NCI-H82 treated with DMSO at 0.1 percent for 48 hours (cell line): Measurements from ENCODE around the gene MOB1B.

ENCODE experiments used
- DNase-seq: peaks from one replicate; lab custom pipeline; 2025; ENCODE audit not compliant: unreplicated experiment; lab: John Stamatoyannopoulos, UW

The MOB1B gene

DNA sequence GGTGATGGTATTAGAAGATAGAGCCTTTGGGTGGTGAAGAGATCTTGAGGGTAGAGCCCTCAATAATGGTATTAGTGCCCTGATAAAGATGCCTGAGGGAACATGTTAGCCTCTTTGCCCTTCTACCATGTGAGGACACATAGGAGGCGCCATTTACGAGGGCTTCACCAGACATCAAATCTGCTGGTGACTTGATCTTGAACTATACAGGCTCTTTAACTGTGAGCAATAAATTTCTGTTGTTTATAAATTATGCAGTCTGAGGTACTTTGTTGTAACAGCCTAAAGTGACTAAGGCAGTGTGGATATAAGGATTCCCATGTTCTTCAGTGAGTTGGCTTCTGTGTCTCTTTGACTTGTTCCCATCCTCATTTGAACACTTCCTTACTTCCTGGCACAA is 11.8 kb downstream of the MOB1B start:
- no peak for DNase-seq

DNA sequence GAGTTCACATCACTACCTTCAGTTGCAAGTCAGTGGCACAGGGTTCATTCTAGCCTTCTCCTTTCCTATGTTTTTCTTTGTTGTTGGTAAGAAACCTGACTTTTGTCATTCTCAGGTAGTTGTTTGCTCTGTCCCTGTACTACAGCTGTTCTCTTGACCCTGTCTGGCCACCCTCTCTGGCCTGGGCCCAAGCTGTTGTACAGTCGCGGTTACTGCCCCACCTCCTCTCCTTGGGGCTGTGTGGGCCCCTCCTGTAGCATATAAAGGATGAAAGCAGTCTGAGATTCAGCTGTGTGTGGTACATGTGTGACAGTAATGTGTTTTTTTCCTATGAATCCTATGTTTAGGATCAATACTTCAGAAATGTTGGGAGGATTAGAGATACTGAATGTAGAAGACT is 12.5 kb downstream of the MOB1B start:
- no peak for DNase-seq

DNA sequence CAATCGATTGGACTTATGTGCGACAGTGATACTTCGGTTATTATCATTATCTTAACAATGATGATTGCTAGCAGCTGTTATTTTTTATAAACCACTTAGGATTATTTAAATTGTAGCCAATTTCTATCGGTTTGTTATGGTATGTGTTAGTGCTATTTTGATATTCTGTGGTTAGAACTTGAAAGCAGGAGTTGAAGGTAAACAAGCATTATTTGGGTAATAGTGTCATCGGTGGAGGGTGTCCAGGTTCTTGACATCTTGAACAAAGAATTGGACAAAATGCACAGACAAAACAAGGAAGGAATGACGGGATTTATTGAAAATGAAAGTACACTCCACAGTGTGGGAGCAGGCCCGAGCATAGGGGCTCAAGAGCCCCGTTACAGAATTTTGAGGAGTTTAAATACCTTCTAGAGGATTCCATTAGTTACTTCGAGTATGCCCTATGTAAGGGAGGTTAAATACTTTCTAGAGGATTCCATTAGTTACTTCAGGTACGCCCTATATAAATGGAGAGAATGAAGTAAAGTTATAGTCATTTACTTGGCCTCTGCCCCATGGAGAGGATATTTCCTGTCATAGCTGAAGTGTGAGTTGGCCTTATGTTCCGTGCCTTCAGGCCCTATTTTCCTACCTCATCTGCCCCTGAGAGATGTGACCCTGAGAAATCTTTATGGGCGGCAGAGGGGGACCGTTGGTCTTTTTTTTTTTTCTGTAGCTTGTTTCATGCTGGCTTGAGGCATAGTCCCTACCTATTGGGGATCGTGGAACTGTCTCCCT is 13.1 kb downstream of the MOB1B start:
- DNase-seq = no peak

DNA sequence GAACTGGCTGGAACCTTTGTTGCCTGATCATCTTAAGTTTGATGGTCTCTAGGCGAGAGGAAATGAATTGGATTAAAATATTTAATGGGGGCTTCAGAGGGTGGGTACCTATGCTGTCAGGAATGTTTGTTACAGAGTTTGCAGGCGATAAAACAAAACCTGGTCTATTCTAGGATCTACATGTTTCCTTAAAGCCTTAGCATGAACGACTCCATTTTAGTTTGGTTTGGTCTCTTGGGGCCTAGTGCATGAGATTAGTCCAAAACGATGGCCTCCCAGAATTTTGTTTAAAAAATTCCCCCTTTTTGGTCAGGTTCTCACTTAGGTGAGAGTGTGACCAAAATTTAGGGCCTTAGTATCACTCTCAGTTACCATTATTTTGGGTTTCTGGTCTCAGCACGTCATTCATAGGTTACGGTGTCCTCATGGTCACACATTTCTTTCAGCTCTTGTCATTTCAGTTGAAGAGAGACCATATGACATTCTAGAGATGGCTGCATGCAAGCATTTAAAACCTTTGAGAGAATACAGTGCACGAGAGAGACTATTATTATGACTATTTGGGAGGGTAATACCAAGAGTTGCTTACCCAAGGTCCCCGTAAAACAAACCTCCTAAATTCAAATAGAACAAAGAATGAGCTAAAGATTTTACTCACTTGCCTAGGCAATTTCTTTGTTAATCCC is 13.8 kb downstream of the MOB1B start:
- no peak for DNase-seq

DNA sequence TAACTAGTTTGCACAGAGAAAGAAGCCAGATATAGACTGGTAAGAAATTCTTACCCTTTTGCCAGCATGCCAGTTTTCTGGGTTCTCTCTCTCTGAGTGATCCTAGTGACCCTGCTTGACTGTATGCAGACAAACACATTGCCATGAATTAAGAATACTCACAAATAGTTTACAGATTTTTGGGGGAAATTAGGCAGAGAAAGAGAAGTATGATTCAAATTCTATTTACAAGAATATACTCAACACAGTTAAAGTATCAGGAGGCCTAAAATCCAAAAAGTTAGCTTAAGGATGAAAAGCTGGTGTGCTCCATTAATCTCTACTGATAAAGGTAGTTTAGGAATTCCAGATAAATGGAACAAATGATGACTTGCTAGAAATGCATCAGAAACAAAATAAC is 18.4 kb downstream of the MOB1B start:
- DNase-seq = no peak

DNA sequence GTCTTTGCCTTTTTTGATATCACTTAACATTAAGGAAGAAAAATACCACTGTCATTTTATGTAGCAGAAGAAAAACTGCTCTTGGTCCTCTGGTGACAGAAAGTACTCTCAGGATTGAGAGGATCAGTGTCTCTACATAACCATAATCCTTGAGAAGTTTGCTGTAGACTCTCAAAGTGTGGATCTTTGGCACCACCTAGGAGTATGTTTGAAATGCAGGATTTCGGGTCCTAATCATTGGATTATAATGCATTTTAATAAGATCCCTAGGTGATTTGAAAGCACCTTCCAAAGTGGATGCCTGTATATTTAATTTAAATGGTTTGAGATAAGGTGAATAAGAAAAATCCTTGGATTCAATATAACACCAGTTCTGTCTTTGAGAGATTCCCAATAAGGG is 23.2 kb downstream of the MOB1B start:
- no peak for DNase-seq

DNA sequence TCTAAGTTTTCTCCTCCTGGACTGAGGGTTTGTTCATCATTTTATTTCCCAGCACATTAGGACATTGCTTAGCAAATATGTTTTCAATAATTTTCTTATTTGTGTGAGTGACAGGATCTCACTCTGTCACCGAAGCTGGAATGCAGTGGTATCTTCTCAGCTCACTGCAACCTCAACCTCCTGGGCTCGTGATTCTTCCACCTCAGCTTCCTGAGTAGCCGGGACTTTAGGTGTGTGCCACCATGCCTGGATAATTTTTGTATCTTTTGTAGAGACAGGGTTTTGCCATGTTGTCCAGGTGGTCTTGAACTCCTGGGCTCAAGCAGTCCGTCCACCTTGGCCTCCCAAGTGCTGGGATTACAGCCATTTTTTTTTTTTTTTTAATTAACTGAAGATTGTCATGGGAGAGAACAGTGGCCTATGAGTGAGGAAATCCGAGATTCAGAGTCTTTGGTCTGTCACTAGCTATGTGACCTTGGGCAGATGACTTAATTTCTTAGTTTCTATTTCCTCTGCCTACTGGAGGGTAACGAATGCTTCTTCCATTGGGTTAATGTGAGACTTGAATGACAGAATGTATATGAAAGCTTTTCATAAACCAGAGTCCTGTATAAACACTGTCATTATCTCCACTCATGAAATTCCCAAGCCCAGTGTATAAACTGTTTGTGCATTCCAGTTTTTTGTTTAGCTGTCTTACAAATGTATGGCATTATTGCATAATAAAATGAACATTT is 23.9 kb downstream of the MOB1B start:
- DNase-seq = no peak

DNA sequence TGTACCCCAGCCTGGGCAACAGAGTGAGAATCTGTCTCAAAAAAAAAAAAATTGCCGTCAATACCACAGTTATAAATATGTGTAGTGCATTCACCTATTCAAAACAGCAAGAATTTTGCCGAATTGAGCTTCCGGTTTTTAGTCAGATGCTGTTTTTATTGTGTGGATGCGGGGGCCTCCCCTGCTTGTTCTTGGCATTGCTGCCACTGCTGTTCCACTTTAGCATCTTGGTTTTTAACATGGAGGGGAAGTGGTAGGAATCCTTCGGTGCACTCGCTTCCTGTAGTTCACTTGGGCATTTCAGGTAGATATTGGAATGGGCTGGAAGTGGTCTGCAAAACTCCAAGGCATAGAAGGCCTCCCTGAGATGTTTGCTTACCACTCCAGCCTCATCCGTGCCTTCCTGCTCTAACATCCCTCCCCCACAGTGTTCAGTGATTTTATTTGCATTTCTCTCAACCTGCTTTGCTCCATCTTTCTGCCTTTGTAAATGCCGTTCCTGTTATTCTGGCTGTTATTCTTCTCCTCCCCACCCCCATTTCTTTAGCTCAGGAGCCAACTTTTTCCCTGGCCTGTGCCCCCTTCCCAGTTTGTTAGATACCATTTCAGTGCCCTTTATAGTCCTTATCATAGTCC is 25.5 kb downstream of the MOB1B start:
- DNase-seq = no peak

DNA sequence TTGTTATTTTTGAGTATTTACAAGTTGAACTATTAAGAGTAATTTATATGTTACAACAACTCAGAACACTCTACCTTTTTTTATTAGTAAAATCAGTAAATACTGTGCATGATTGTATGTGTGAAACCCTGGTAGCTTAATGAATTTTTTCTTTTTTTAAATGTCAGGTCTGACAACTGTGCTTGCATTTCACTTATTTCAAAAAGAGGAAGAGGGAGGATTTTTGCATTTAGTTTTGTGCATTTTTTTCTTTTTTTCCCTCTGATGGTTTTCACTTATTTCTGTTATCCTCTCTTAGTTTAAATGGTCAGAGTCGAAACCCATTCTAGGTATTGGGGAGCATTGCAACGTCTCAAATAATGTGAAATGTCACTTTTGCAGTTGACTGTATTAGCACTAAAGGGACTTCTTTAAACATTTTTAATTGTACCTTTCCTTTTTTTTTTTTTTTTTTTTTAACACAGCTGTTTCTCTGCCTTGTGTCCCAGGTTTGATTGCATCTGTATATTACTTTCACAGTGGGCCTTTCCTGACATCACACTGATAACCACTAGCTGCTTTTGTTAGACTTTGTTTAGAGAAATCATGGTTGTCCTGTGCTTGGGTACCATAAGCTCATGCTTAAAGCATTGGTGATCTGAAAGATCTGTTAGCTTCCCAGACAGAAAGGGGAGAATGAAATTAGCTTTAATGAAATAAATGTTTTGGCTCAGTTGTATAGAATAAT is 28.5 kb downstream of the MOB1B start:
- no peak for DNase-seq

DNA sequence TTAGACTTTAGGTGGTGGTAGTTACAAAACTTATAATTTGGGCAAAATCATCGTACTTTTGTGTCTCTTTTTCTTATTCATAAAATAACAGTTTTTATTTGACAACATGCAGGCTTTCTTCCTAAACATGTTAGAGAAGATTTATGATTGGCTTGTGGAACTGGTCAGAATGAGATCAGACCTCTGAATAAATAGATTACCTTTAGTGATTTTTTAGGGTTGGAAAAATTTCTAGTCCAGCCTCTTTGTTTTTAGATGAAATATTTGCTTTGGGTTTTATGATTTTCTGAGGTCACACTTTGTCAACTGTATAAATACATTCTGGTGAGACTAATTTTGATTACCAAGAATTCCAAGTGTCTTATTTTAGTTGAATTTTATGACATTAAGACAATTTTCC is 29.2 kb downstream of the MOB1B start:
- no peak for DNase-seq

DNA sequence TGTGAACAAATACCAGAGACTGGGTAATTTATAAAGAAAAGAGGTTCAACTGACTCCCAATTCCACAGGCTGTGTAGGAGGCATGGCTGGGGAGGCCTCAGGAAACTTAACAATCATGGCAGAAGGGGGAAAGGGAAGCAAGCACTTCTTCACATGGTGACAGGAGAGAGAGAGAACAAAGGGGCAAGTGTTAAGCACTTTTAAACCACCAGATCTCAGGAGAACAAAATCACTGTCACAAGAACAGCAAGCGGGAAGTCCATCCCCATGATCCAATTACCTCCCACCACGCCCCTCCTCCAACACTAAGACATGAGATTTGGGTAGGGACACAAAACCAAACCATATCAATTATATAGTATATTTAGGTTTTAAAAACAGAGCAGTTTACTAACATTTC is 30.8 kb downstream of the MOB1B start:
- no peak for DNase-seq

DNA sequence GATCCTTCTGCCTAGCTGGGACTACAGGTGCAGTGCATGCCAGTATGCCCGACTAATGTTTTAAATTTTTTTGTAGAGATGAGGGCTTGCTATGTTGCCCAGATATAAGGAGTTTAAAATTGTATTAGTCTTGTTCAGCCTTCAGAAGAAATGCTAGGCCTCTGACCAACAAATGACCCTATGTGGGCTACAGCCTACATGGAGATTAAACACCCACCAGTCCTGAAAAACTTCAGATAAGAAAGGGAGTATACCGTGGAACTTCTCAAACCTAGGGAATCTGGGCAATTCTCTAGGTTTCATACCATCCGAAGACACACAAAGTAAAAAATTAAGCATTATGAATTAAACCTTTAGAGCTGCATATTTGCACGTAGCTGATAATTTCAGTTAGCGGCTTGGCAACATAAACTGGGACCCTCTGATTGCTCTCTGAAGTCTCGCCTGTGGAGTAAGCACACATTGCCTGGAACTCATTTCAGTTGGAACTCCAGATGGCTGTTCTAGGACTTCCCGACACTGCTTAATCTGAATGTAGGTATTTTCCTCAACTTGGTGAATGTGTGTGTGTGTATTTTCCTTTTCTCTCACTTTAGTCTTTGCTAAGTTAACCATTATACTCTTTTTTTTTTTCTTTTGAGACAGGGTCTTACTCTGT is 33.0 kb downstream of the MOB1B start:
- no peak for DNase-seq

DNA sequence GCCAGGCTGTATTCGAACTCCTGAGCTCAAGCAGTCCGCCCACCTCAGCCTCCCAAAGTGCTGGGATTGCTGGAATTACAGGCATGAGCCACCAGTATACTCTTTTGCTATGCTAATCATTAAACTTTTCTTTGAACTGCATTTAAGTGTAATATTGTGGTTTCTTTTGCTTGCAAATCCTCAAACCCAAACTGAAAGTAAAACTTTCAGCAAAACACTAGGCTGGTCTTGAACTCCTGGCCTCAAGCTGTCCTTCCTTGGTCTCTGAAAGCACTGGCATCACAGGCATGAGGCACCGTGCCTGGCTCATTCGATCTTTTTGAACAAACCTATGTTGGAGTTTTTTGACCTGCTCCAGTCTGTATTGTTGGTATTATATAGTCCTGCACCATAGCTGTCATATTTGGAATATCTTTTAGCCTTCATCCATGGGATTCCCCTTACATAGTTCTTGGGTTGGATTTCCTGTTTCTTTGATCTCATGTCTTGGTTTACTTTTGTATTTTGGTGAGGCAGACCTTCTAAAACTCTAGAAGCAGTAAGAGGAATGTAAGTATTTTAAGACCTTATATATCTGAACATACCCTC is 34.1 kb downstream of the MOB1B start:
- no peak for DNase-seq

DNA sequence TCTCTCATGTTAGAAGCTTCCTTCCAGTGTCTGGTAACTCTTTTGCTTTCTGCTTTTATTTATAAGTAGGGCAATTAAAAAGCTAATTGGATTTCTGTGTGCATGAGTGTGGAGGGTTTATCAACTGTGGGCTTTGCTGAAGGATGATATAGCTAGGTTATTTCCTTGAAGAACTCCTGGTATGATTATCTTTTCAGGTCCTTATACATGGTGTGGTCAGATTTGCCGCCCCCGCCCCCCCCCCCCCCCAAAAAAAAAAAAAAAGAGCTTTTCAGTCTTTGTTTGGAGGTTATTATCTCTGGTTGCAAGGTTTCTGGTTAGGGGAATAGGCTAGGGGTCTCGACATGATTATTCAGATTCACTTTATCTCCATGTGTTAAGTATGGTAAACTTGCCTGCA is 35.9 kb downstream of the MOB1B start:
- DNase-seq = peak; percentile 78

DNA sequence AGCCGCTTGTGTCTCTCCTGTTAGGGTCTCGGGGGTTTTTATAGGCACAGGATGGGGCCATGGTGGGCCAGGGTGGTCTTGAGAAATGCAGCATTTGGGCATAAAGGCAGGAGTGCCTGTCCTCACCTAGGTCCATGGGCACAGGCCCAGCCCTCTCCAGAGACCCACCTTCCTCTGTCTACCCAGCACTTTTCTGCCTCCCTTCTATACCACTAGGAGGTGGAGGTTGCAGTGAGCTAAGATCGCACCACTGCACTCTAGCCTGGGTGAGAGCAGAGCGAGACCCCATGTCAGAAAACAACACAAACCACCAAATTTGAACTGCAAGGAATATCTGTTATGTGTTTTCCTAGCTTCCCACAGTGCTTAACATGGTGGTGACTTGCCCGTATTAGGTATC is 38.0 kb downstream of the MOB1B start:
- no peak for DNase-seq

DNA sequence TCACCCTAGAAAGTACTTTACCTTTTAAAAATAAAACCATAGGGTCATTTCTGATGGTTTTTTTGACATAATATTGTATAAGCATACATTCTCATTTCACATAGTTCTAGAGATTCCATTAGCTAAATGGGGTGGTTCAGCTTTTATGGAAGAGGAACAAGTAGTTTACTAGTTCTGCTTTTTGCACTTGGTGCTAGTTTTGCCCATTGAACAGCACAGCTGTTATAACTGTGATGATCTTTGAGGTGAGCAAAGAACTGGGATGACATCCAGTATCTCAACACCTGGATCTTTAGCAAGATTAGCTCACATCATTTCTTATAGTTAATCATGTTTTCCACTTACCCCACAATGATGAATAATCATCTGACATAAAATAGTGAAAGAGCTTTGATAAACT is 40.9 kb downstream of the MOB1B start:
- DNase-seq = no peak

DNA sequence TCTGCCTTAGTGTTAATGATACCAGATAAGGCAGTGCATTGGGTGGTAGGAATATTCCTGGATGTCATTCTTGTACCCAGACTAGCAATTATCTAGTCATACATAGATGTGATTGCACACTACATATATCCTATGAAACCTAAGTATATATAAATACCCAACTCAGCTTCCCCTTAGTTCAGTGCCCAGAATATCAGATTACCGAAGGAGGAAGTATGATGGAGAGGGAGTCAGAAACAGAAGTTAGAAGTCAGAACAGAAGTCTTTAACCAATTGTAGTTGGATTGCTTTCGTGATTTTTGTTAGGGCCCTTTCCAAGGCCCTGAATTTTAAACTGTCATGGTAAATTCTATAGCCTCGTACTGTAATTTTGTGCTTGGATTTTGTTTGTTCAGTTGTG is 42.9 kb downstream of the MOB1B start:
- no peak for DNase-seq

DNA sequence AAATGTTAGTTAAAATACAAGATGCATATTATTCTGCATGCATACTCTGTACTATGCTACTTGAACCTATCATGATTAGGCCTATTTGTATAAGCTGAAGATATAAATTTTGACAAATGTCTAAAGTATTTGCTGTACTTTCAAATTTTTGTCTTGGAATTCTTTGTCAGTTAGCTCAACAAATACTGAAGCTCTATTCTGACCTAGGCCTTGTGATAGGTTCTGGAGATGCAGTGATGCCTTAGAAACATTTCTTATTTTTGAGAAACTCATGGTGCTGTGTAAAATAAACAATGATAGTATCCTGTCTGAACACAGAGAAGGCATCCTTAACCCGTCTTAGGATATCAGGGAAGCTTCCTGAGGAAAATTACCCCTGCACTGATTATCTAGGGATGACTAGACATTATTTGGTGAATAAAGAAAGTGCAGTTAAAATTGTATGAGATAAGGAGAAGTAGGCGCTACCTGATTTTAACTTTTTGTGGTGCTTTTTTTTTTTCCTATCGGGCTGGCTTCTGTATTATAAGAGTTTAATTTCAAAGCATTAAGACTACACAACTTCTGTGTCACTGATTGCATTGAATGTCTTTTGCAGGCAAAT is 43.4 kb downstream of the MOB1B start:
- DNase-seq = no peak

DNA sequence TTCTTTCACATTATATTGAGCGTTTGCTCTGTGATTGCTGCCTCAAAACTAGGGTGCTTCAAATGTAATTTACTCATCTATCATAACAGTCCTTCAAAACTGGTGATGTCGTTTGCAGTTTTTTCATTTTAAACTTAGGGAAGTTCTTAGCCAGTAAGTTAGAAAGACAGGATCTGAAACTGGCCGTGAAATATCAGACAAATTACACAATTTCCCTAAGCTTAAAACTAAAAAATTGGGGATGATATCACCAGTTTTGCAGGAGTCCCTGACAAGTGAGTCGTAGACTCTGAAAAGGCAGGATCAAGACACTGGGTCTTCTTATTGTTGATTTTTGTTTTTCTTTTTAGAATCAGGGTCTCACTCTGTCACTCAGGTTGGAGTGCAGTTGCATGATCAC is 44.8 kb downstream of the MOB1B start:
- no peak for DNase-seq
